WTC11 (cell line): ENCODE measurements around the gene KIF2A. TPM values are rescaled to one million over a fixed set of nuclear protein-coding genes. Genes with fewer than 3 reads are reported as not detected.
A peak's percentile ranks its signal among the peaks of the same experiment; 100 is the strongest.

Source experiments
- ATAC-seq: fragments of 200-7000 bp; cut with Tn5 transposase; 2 replicates; pipeline ENCODE4 v1.10.0; 2021; ENCODE audit warnings: mild to moderate bottlenecking, moderate library complexity
- CTCF ChIA-PET: fragments of 300-600 bp; sonication (Branson Sonifier 250); formaldehyde crosslinking; loops from one replicate; lab custom pipeline; 2021; ENCODE audit warnings: antibody characterized with exemption; lab: Charles Lee
- POLR2A ChIA-PET: fragments of 350-600 bp; sonication (Branson Sonifier 250); formaldehyde crosslinking; loops from one replicate; lab custom pipeline; 2021; ENCODE audit warnings: antibody characterized with exemption; lab: Charles Lee
- DNase-seq: peaks from one replicate; pipeline ENCODE4 v3.0.0; 2021; ENCODE audit warnings: low spot score
- H3K27ac Mint-ChIP-seq: 2 replicates; pipeline ENCODE4 v1.8.0; 2021; ENCODE audit warnings: mixed read lengths
- H3K27me3 Mint-ChIP-seq: 2 replicates; pipeline ENCODE4 v1.8.0; 2021; ENCODE audit warnings: low read depth, mild to moderate bottlenecking, moderate library complexity, mixed read lengths
- H3K36me3 Mint-ChIP-seq: 2 replicates; pipeline ENCODE4 v1.8.0; 2021; ENCODE audit warnings: mixed read lengths
- H3K4me1 Mint-ChIP-seq: 2 replicates; pipeline ENCODE4 v1.8.0; 2022; ENCODE audit warnings: mixed read lengths
- H3K4me3 Mint-ChIP-seq: 2 replicates; pipeline ENCODE4 v1.8.0; 2021; ENCODE audit warnings: mild to moderate bottlenecking, moderate library complexity, mixed read lengths
- H3K9me3 Mint-ChIP-seq: 2 replicates; pipeline ENCODE4 v1.8.0; 2021; ENCODE audit warnings: mixed read lengths
- CDX4 ChIP-seq: fragments of 250-450 bp; sonication (Bioruptor Pico); IDR thresholded peaks from 2 replicates; pipeline ENCODE4 v1.9.0; 2021; ENCODE audit warnings: moderate library complexity, mild to moderate bottlenecking, inconsistent platforms, borderline replicate concordance
- CREM ChIP-seq: sonication (generic); formaldehyde crosslinking; IDR thresholded peaks from 2 replicates; pipeline ENCODE4 v1.8.1; 2022; ENCODE audit warnings: mild to moderate bottlenecking, missing genetic modification reagents, moderate library complexity
- E2F4 ChIP-seq: sonication (generic); formaldehyde crosslinking; IDR thresholded peaks from 2 replicates; pipeline ENCODE4 v1.8.1; 2022; ENCODE audit warnings: low read depth, mild to moderate bottlenecking, moderate library complexity, missing genetic modification reagents, borderline replicate concordance
- EMX1 ChIP-seq: fragments of 250-450 bp; sonication (Bioruptor Pico); IDR thresholded peaks from 2 replicates; pipeline ENCODE4 v1.8.0; 2021; ENCODE audit warnings: mild to moderate bottlenecking
- ESRRA ChIP-seq: sonication (generic); formaldehyde crosslinking; IDR thresholded peaks from 2 replicates; pipeline ENCODE4 v1.8.1; 2022; ENCODE audit warnings: mild to moderate bottlenecking, missing genetic modification reagents, borderline replicate concordance
- ETV6 ChIP-seq: sonication (generic); formaldehyde crosslinking; IDR thresholded peaks from 2 replicates; pipeline ENCODE4 v1.8.1; 2022; ENCODE audit warnings: mild to moderate bottlenecking, missing genetic modification reagents
- FOXP4 ChIP-seq: sonication (generic); formaldehyde crosslinking; IDR thresholded peaks from 2 replicates; pipeline ENCODE4 v1.8.0; 2022; ENCODE audit warnings: mild to moderate bottlenecking, missing genetic modification reagents
- IRF1 ChIP-seq: sonication (generic); formaldehyde crosslinking; IDR thresholded peaks from 2 replicates; pipeline ENCODE4 v1.8.0; 2023; ENCODE audit warnings: missing genetic modification reagents
- KAT7 ChIP-seq: sonication (generic); formaldehyde crosslinking; IDR thresholded peaks from 2 replicates; pipeline ENCODE4 v1.8.1; 2023; ENCODE audit warnings: missing genetic modification reagents, mild to moderate bottlenecking, borderline replicate concordance
- MAX ChIP-seq: sonication (generic); formaldehyde crosslinking; IDR thresholded peaks from 2 replicates; pipeline ENCODE4 v1.8.0; 2022; ENCODE audit warnings: mild to moderate bottlenecking, missing genetic modification reagents
- MLX ChIP-seq: sonication (generic); formaldehyde crosslinking; IDR thresholded peaks from 2 replicates; pipeline ENCODE4 v1.8.1; 2023; ENCODE audit warnings: mild to moderate bottlenecking, missing genetic modification reagents, moderate library complexity
- MXD4 ChIP-seq: fragments of 250-450 bp; sonication (Bioruptor Pico); IDR thresholded peaks from 2 replicates; pipeline ENCODE4 v1.8.0; 2021; ENCODE audit warnings: mild to moderate bottlenecking, moderate library complexity, borderline replicate concordance
- MYBL2 ChIP-seq: sonication (generic); formaldehyde crosslinking; IDR thresholded peaks from 2 replicates; pipeline ENCODE4 v1.8.1; 2023; ENCODE audit warnings: mild to moderate bottlenecking, moderate library complexity, missing genetic modification reagents
- NFE2L1 ChIP-seq: sonication (generic); formaldehyde crosslinking; IDR thresholded peaks from 2 replicates; pipeline ENCODE4 v1.8.1; 2023; ENCODE audit warnings: missing genetic modification reagents
- NR2C2 ChIP-seq: sonication (generic); formaldehyde crosslinking; IDR thresholded peaks from 2 replicates; pipeline ENCODE4 v1.8.0; 2022; ENCODE audit warnings: mild to moderate bottlenecking, missing genetic modification reagents
- NR3C1 ChIP-seq: sonication (generic); formaldehyde crosslinking; conservative IDR thresholded peaks from 2 replicates; pipeline ENCODE4 v1.8.1; 2023; ENCODE audit warnings: low read depth, mild to moderate bottlenecking, missing genetic modification reagents
- OVOL2 ChIP-seq: fragments of 250-450 bp; sonication (Bioruptor Pico); IDR thresholded peaks from 2 replicates; pipeline ENCODE4 v1.9.0; 2021; ENCODE audit warnings: mild to moderate bottlenecking, borderline replicate concordance
- PRRX2 ChIP-seq: fragments of 250-450 bp; sonication (Bioruptor Pico); IDR thresholded peaks from 2 replicates; pipeline ENCODE4 v1.8.0; 2021; ENCODE audit warnings: mild to moderate bottlenecking
- RELA ChIP-seq: sonication (generic); formaldehyde crosslinking; IDR thresholded peaks from 2 replicates; pipeline ENCODE4 v1.8.1; 2022; ENCODE audit warnings: missing genetic modification reagents, mild to moderate bottlenecking, borderline replicate concordance
- SOX15 ChIP-seq: fragments of 250-450 bp; sonication (Bioruptor Pico); IDR thresholded peaks from 2 replicates; pipeline ENCODE4 v1.9.0; 2021; ENCODE audit warnings: mild to moderate bottlenecking
- SP1 ChIP-seq: sonication (generic); formaldehyde crosslinking; conservative IDR thresholded peaks from 2 replicates; pipeline ENCODE4 v1.8.1; 2022; ENCODE audit warnings: missing genetic modification reagents
- TEAD1 ChIP-seq: sonication (generic); formaldehyde crosslinking; IDR thresholded peaks from 2 replicates; pipeline ENCODE4 v1.8.0; 2022; ENCODE audit warnings: mild to moderate bottlenecking, missing genetic modification reagents
- TP53 ChIP-seq: sonication (generic); formaldehyde crosslinking; IDR thresholded peaks from 2 replicates; pipeline ENCODE4 v1.8.1; 2023; ENCODE audit warnings: mild to moderate bottlenecking, missing genetic modification reagents
- ZBTB43 ChIP-seq: sonication (generic); formaldehyde crosslinking; IDR thresholded peaks from 2 replicates; pipeline ENCODE4 v1.8.1; 2023; ENCODE audit warnings: mild to moderate bottlenecking, missing genetic modification reagents
- ZNF232 ChIP-seq: sonication (generic); formaldehyde crosslinking; IDR thresholded peaks from 2 replicates; pipeline ENCODE4 v1.8.0; 2022; ENCODE audit warnings: mild to moderate bottlenecking, missing genetic modification reagents
- ZNF281 ChIP-seq: sonication (generic); formaldehyde crosslinking; IDR thresholded peaks from 2 replicates; pipeline ENCODE4 v1.8.0; 2023; ENCODE audit warnings: mild to moderate bottlenecking, missing genetic modification reagents
- ZNF317 ChIP-seq: sonication (generic); formaldehyde crosslinking; IDR thresholded peaks from 2 replicates; pipeline ENCODE4 v1.8.1; 2023; ENCODE audit warnings: low read depth, mild to moderate bottlenecking, moderate library complexity, missing genetic modification reagents, borderline replicate concordance
- ZNF396 ChIP-seq: fragments of 250-450 bp; sonication (Bioruptor Pico); IDR thresholded peaks from 2 replicates; pipeline ENCODE4 v1.8.0; 2021; ENCODE audit warnings: mild to moderate bottlenecking, moderate library complexity, borderline replicate concordance
- total RNA-seq: library from RNA; stranded (reverse); gene quantifications from 3 replicates; pipeline ENCODE4 v1.2.3, GENCODE V29; 2021

Gene KIF2A
- total RNA-seq, 1 experiment from 2014 or later: 77.8 TPM

GRCh38 chr5:62412549-62413329 lies 106.7 kb downstream of the KIF2A start, which contains the start of gene IPO11:
TSS of gene IPO11 (plus strand) at chr5:62412763. CDS start at chr5:62437280, 24,517 bp downstream.
- Mint-ChIP-seq H3K4me3 (peak within 1 kb of the TSS; percentile 88), H3K27ac (peak within 1 kb of the TSS; percentile 91), H3K36me3 (no peaks in the 10 kb centered on the region), H3K9me3 (no peaks in the 10 kb centered on the region), H3K27me3 (peaks cover 4% of the 10 kb centered on the region), H3K4me1 (peaks cover 7% of the 10 kb centered on the region)
- ATAC-seq (peak; percentile 99), DNase-seq (peak; percentile 99)
- ChIA-PET POLR2A (interaction anchor here (1.2 to 1.9 kb wide), 2 partner anchors 9 kb away, joined by 3 to 30 read pairs; partner anchors contain the start of gene DIMT1), CTCF (interaction anchor here (1.7 to 2.7 kb wide), 3 partner anchors 9 to 368 kb away, joined by 4 to 11 read pairs (median 10); partner anchors contain the start of gene DIMT1)
- TF ChIP-seq EMX1 (no peak), TEAD1 (CRISPR knock-in tag) (peak; percentile 64; the same call in 1 of the 2 replicates), ZNF396 (CRISPR knock-in tag) (no peak), ZNF317 (CRISPR knock-in tag) (no peak), ZNF281 (CRISPR knock-in tag) (no peak), ZNF232 (CRISPR knock-in tag) (peak; percentile 74; the same call in 1 of the 2 replicates), MAX (CRISPR knock-in tag) (peak; percentile 86), RELA (CRISPR knock-in tag) (peak; percentile 43; the same call in 1 of the 2 replicates), CDX4 (CRISPR knock-in tag) (no peak), TP53 (CRISPR knock-in tag) (no peak), SP1 (CRISPR knock-in tag) (peak; percentile 86), KAT7 (peak; percentile 97), NR2C2 (CRISPR knock-in tag) (no peak), PRRX2 (no peak), E2F4 (peak; percentile 87; the same call in 1 of the 2 replicates), MYBL2 (CRISPR knock-in tag) (peak; percentile 87; the same call in 1 of the 2 replicates), SOX15 (CRISPR knock-in tag) (no peak), ZBTB43 (CRISPR knock-in tag) (no peak), NFE2L1 (CRISPR knock-in tag) (peak; percentile 42; the same call in 1 of the 2 replicates), ESRRA (0 out of 2 replicates have a peak, but pooled peaks have one; percentile 43), NR3C1 (no peak), CREM (peak; percentile 99), ETV6 (peak; percentile 82; the same call in 1 of the 2 replicates), OVOL2 (CRISPR knock-in tag) (no peak), MLX (no peak), MXD4 (CRISPR knock-in tag) (no peak), FOXP4 (CRISPR knock-in tag) (0 out of 2 replicates have a peak, but pooled peaks have one; percentile 16), IRF1 (CRISPR knock-in tag) (0 out of 2 replicates have a peak, but pooled peaks have one; percentile 27)
